ENCODE results near the gene INAFM2.
A peak's percentile ranks its signal among the peaks of the same experiment; 100 is the strongest.

INAFM2 gene

GRCh38 chr15:40293006-40293405 is 30.5 kb upstream of the INAFM2 start (continued):
- TF ChIP-seq AEBP2 (tag by site-specific recombination; IDR thresholded peaks at IDR 0.05; ENCODE audit: borderline replicate concordance) (no peak), PATZ1 (tag by site-specific recombination; IDR thresholded peaks at IDR 0.05) (no peak), ZNF76 (tag by site-specific recombination; IDR thresholded peaks at IDR 0.05; ENCODE audit: borderline replicate concordance, low read depth) (no peak), ZSCAN23 (tag by site-specific recombination; IDR thresholded peaks at IDR 0.05) (no peak), ZNF112 (tag by site-specific recombination; IDR thresholded peaks at IDR 0.05) (no peak), ZNF248 (tag by site-specific recombination; IDR thresholded peaks at IDR 0.05) (no peak), ZNF221 (tag by site-specific recombination; IDR thresholded peaks at IDR 0.05; ENCODE audit: borderline replicate concordance) (no peak), ZNF354C (tag by site-specific recombination; IDR thresholded peaks at IDR 0.05; ENCODE audit: borderline replicate concordance, low read depth) (no peak)

- Histone ChIP-seq H3K27ac (ENCODE audit: extremely low read depth, low read depth, low read length) (no peak overlapping the region), H3K36me3 (ENCODE audit: control insufficient read depth in 2 of 2, insufficient read depth in 1 of 2, low read length in 2 of 2) (no peaks in the 10 kb centered on the region), H3K9me3 (ENCODE audit: control insufficient read depth, insufficient read depth, low read depth, low read length) (no peaks in the 10 kb centered on the region), H3K4me1 (ENCODE audit: control insufficient read depth, insufficient read depth, low read length) (no peaks in the 10 kb centered on the region; the same call in 1 of the 2 replicates), H3K4me3 (ENCODE audit: low read depth, low read length) (no peak overlapping the region)
- ChIA-PET CTCF (interaction anchor here (0.6 to 1.4 kb wide), 5 partner anchors 15 to 43 kb away, joined by 3 to 6 read pairs (median 3); no protein-coding TSS in a partner anchor), POLR2A (no interaction called here)
- no peak for TF ChIP-seq ZNF580 (tag by site-specific recombination; IDR thresholded peaks at IDR 0.05)
- no peak for TF ChIP-seq ZFP41 (tag by site-specific recombination; IDR thresholded peaks at IDR 0.05; ENCODE audit: borderline replicate concordance)
- TF ChIP-seq MZF1 (tag by site-specific recombination; IDR thresholded peaks at IDR 0.05; ENCODE audit: borderline replicate concordance): no peak
- TF ChIP-seq INSM2 (tag by site-specific recombination; IDR thresholded peaks at IDR 0.05): no peak
- TF ChIP-seq ZFHX2 (tag by site-specific recombination; conservative IDR thresholded peaks at IDR 0.05): peak; percentile 79
- TF ChIP-seq EGR2 (tag by site-specific recombination; IDR thresholded peaks at IDR 0.05; ENCODE audit: low read depth): peak; percentile 84
- TF ChIP-seq ZBTB6 (tag by site-specific recombination; IDR thresholded peaks at IDR 0.05): no peak
- no peak for TF ChIP-seq ZNF660 (tag by site-specific recombination; IDR thresholded peaks at IDR 0.05)
- TF ChIP-seq PRDM6 (tag by site-specific recombination; IDR thresholded peaks at IDR 0.05): no peak
- no peak for TF ChIP-seq ZBTB44 (tag by site-specific recombination; IDR thresholded peaks at IDR 0.05)
- no peak for TF ChIP-seq ZFP37 (tag by site-specific recombination; IDR thresholded peaks at IDR 0.05)
- TF ChIP-seq ZNF549 (tag by site-specific recombination; IDR thresholded peaks at IDR 0.05): no peak
- no peak for TF ChIP-seq ZBTB1 (tag by site-specific recombination; IDR thresholded peaks at IDR 0.05)
Measured at GRCh38 chr15:40293905-40294895, 29.3 kb upstream of the INAFM2 start.
